Endothelial cell of umbilical vein (primary cell): ENCODE measurements around the gene MBOAT1. TPM values are rescaled to one million over a fixed set of nuclear protein-coding genes. Genes with fewer than 3 reads are reported as not detected.

ENCODE experiments used
- BruUV-seq: library from RNA; stranded (reverse); fragments of 400-500 nt; replicated peaks from 2 replicates; lab custom pipeline; 2021; lab: Mats Ljungman, UMichigan
- CTCF ChIA-PET: fragments of 300-600, 350-600 bp; sonication (Branson Sonifier 250); formaldehyde crosslinking; loops from one replicate; lab custom pipeline; 2021; ENCODE audit warnings: antibody characterized with exemption, inconsistent platforms; lab: Charles Lee
- POLR2A ChIA-PET: fragments of 300-600, 350-600 bp; sonication (Branson Sonifier 250); formaldehyde crosslinking; loops from one replicate; lab custom pipeline; 2021; ENCODE audit warnings: antibody characterized with exemption, inconsistent platforms; lab: Charles Lee
- DNase-seq: peaks from one replicate; pipeline ENCODE4 v3.0.0-alpha.2; 2011; ENCODE audit warnings: low read depth, low spot score
- FAIRE-seq: peaks from 2 replicates; lab custom pipeline; 2011; peaks lifted over from hg19 to GRCh38; lab: Jason Lieb, UNC
- H2AFZ ChIP-seq: 2 replicates; pipeline ENCODE4 v1.6.0; 2012; ENCODE audit warnings: low read depth, low read length, control low read depth, inconsistent platforms
- H3K27ac ChIP-seq: 2 replicates; pipeline ENCODE4 v1.5.1; 2011; ENCODE audit warnings: low read depth, mild to moderate bottlenecking, control low read depth, low read length, moderate library complexity; ENCODE audit not compliant: insufficient read depth
- H3K27me3 ChIP-seq, 2 experiments: 2 replicates each; pipeline versions ENCODE4 v1.6.0 to v1.6.1; 2011; ENCODE audit warnings: low read length in 2 of 2, mixed read lengths in 1 of 2; ENCODE audit not compliant: control insufficient read depth in 2 of 2, insufficient read depth in 2 of 2
- H3K36me3 ChIP-seq, 2 experiments: 2 replicates in 1 of 2; 3 replicates in 1 of 2; pipeline ENCODE4 v1.5.1; 2011; ENCODE audit warnings: low read length in 2 of 2, mild to moderate bottlenecking in 1 of 2, moderate library complexity in 1 of 2; ENCODE audit not compliant: control insufficient read depth in 2 of 2, insufficient read depth in 2 of 2; ENCODE audit errors: extremely low read depth in 1 of 2
- H3K4me1 ChIP-seq: 3 replicates; pipeline ENCODE4 v1.5.1; 2011; ENCODE audit warnings: mild to moderate bottlenecking, low read length; ENCODE audit not compliant: control insufficient read depth, insufficient read depth; ENCODE audit errors: extremely low read depth
- H3K4me2 ChIP-seq: 2 replicates; pipeline ENCODE4 v1.6.1; 2011; ENCODE audit warnings: low read length, control low read depth, mixed read lengths; ENCODE audit not compliant: insufficient read depth
- H3K4me3 ChIP-seq, 3 experiments: fragments of 200-600 bp in 1 of 3; sonication (generic), shearing (Covaris generic) in 1 of 3; replicated peaks in 1 of 3; 2 replicates each; pipeline ENCODE4 v1.5.1; 2011 to 2016; ENCODE audit warnings: control low read depth in 3 of 3, low read length in 3 of 3, mild to moderate bottlenecking in 2 of 3, inconsistent platforms in 1 of 3, low read depth in 1 of 3, moderate library complexity in 1 of 3; ENCODE audit not compliant: insufficient read depth in 1 of 3
- H3K79me2 ChIP-seq: 2 replicates; pipeline ENCODE4 v1.6.0; 2012; ENCODE audit warnings: low read length, inconsistent platforms; ENCODE audit not compliant: control insufficient read depth, insufficient read depth
- H3K9ac ChIP-seq: replicated peaks from 2 replicates; pipeline ENCODE3; 2011; ENCODE audit warnings: low read length, control low read depth; ENCODE audit not compliant: insufficient read depth; ENCODE audit errors: extremely low read depth
- H3K9me1 ChIP-seq: replicated peaks from 3 replicates; pipeline ENCODE4 v1.6.0; 2011; ENCODE audit warnings: mild to moderate bottlenecking, low read length; ENCODE audit not compliant: control insufficient read depth, insufficient read depth; ENCODE audit errors: extremely low read depth
- H3K9me3 ChIP-seq: replicated peaks from 2 replicates; pipeline ENCODE4 v1.5.1; 2012; ENCODE audit warnings: low read length, inconsistent platforms; ENCODE audit not compliant: control insufficient read depth, insufficient read depth
- H4K20me1 ChIP-seq: replicated peaks from 2 replicates; pipeline ENCODE3; 2011; ENCODE audit warnings: mild to moderate bottlenecking, low read length; ENCODE audit not compliant: control insufficient read depth, insufficient read depth; ENCODE audit errors: extremely low read depth
- CTCF ChIP-seq, 2 donors: IDR thresholded peaks; 1 replicate in 1 of 2; 2 replicates in 1 of 2; pipeline ENCODE4 v1.5.1; 2011; ENCODE audit warnings: low read length in 2 of 2, mild to moderate bottlenecking in 2 of 2, moderate library complexity in 2 of 2, control low read depth in 1 of 2, inconsistent platforms in 1 of 2, low read depth in 1 of 2; ENCODE audit not compliant: insufficient read depth in 1 of 2; ENCODE audit errors: extremely low read depth in 1 of 2
- EZH2 ChIP-seq: IDR thresholded peaks from 2 replicates; pipeline ENCODE4 v1.6.1; 2012; ENCODE audit warnings: borderline replicate concordance, low read depth, mild to moderate bottlenecking, moderate library complexity, low read length, inconsistent platforms; ENCODE audit not compliant: severe bottlenecking
- FOS ChIP-seq: IDR thresholded peaks from 2 replicates; pipeline ENCODE4 v1.6.1; 2011; ENCODE audit warnings: mild to moderate bottlenecking, low read length, moderate library complexity, borderline replicate concordance; ENCODE audit not compliant: insufficient read depth
- GATA2 ChIP-seq: IDR thresholded peaks from 2 replicates; pipeline ENCODE4 v1.7.0; 2011; ENCODE audit warnings: low read depth, mild to moderate bottlenecking, moderate library complexity, mixed read lengths, low read length; ENCODE audit not compliant: insufficient read length, insufficient read depth
- JUN ChIP-seq: IDR thresholded peaks from 2 replicates; pipeline ENCODE4 v1.6.1; 2011; ENCODE audit warnings: borderline replicate concordance, low read depth; ENCODE audit not compliant: insufficient read length, insufficient read depth
- MAX ChIP-seq: IDR thresholded peaks from 2 replicates; pipeline ENCODE4 v1.6.1; 2011; ENCODE audit not compliant: insufficient read depth, insufficient read length
- MYC ChIP-seq: IDR thresholded peaks from one replicate; pipeline ENCODE4 v1.6.1; 2011; ENCODE audit warnings: mild to moderate bottlenecking, low read depth, low read length
- POLR2A ChIP-seq: IDR thresholded peaks from 2 replicates; pipeline ENCODE4 v1.6.1; 2012; ENCODE audit warnings: low read depth, mild to moderate bottlenecking, control low read depth, low read length
- POLR2AphosphoS5 ChIP-seq: IDR thresholded peaks from 2 replicates; pipeline ENCODE4 v1.6.1; 2012; ENCODE audit warnings: low read depth, mild to moderate bottlenecking, control low read depth, low read length, moderate library complexity; ENCODE audit not compliant: insufficient read depth
- dilution Hi-C: fragments of 300-500 bp; cut with MboI; formaldehyde crosslinking; loops from one replicate; pipeline ENCODE4 v1.15.0; 2019; ENCODE audit warnings: low sequenced_read_pairs; ENCODE audit not compliant: extremely low pct_ligation_motif_present
- intact Hi-C: fragments of 100-400 bp; cut with micrococcal nuclease; formaldehyde crosslinking; loops from one replicate; pipeline ENCODE4 v1.10.0; 2022
- polyA plus RNA-seq, 4 experiments: library from polyadenylated mRNA; depleted of rRNA in 3 of 4; stranded (reverse) in 3 of 4; unstranded in 1 of 4; fragments of >200 nt; gene quantifications; 2 replicates each; pipeline versions ENCODE4 v1.2.1 to v1.2.3, GENCODE V29; 2011 to 2012; ENCODE audit warnings: missing spikeins in 1 of 4
- total RNA-seq: library from RNA; stranded (reverse); gene quantifications from 2 replicates; pipeline ENCODE4 v1.2.3, GENCODE V29; 2021

The MBOAT1 gene
- total and polyA plus RNA-seq, 2 donors (not counting 3 experiments of a cell fraction or from before 2014, with no cell fraction given), result 2.1 to 5.4 TPM

GRCh38 chr6:20169119-20169557 is 43.1 kb downstream of the MBOAT1 start:
- Histone ChIP-seq H3K9ac (no peak overlapping the region), H3K36me3 (no peaks in the 10 kb centered on the region), H3K9me3 (no peaks in the 10 kb centered on the region), H3K4me3 (no peak overlapping the region), H3K79me2 (no peaks in the 10 kb centered on the region), H3K4me2 (no peak overlapping the region), H3K27ac (no peak overlapping the region), H2AFZ (no peak overlapping the region), H3K4me1 (no peaks in the 10 kb centered on the region), H3K27me3 (no peaks in the 10 kb centered on the region), H3K9me1 (no peaks in the 10 kb centered on the region), H4K20me1 (no peaks in the 10 kb centered on the region)
- CTCF ChIA-PET, result no interaction called here
- no peak for DNase-seq
- POLR2A ChIA-PET, result no interaction called here
- dilution Hi-C loops, result no loop called here
- no TSS peak for BruUV-seq
- intact Hi-C loops, result no loop called here
- FAIRE-seq, result no peak
- TF ChIP-seq EZH2 (no peak), MAX (no peak), JUN (no peak), POLR2AphosphoS5 (no peak), GATA2 (no peak), POLR2A (no peak), CTCF (IDR thresholded peaks at IDR 0.05; ENCODE audit: extremely low read depth in 1 of 2, insufficient read depth in 1 of 2, low read depth in 1 of 2, low read length in 2 of 2) (no peak), FOS (no peak), MYC (no peak)
